Stomach smooth muscle (tissue), 2 donors: Measurements from ENCODE around the gene TNFAIP1.

ENCODE experiments used
- H3K27ac ChIP-seq: one replicate; pipeline ENCODE4 v1.7.0; 2013; ENCODE audit warnings: mild to moderate bottlenecking, low read length, inconsistent platforms
- H3K27me3 ChIP-seq, 2 donors: one replicate each; pipeline ENCODE4 v1.7.0; 2013; ENCODE audit warnings: low read length in 2 of 2; ENCODE audit not compliant: insufficient read depth in 2 of 2, control insufficient read depth in 1 of 2
- H3K36me3 ChIP-seq, 2 donors: one replicate each; pipeline ENCODE4 v1.7.0; 2013; ENCODE audit warnings: low read length in 2 of 2; ENCODE audit not compliant: control insufficient read depth in 2 of 2, insufficient read depth in 2 of 2
- H3K4me1 ChIP-seq: one replicate; pipeline ENCODE4 v1.7.0; 2013; ENCODE audit warnings: low read length; ENCODE audit not compliant: control insufficient read depth, insufficient read depth
- H3K4me3 ChIP-seq, 2 donors: one replicate each; pipeline ENCODE4 v1.7.0; 2013; ENCODE audit warnings: low read length in 2 of 2
- H3K9ac ChIP-seq, 2 donors: one replicate each; pipeline ENCODE4 v1.7.0; 2013; ENCODE audit warnings: low read length in 2 of 2, mild to moderate bottlenecking in 1 of 2
- H3K9me3 ChIP-seq, 2 donors: one replicate each; pipeline ENCODE4 v1.7.0; 2013; ENCODE audit warnings: low read length in 2 of 2; ENCODE audit not compliant: control insufficient read depth in 2 of 2
- donor health status: healthy.
- donor health status: Pancreatic carcinoma.

TNFAIP1 gene

GRCh38 chr17:28346199-28346580 is 10.6 kb downstream of the TNFAIP1 start:
- H3K27me3 ChIP-seq, result no peaks in the 10 kb centered on the region
- H3K4me1 ChIP-seq, result peaks cover 3% of the 10 kb centered on the region
- no peak overlapping the region for H3K9ac ChIP-seq
- no peak overlapping the region for H3K27ac ChIP-seq
- no peak overlapping the region for H3K4me3 ChIP-seq
- H3K36me3 ChIP-seq, result peaks cover 69 to 88% of the 10 kb centered on the region in 2 donors
- no peaks in the 10 kb centered on the region for H3K9me3 ChIP-seq

DNA sequence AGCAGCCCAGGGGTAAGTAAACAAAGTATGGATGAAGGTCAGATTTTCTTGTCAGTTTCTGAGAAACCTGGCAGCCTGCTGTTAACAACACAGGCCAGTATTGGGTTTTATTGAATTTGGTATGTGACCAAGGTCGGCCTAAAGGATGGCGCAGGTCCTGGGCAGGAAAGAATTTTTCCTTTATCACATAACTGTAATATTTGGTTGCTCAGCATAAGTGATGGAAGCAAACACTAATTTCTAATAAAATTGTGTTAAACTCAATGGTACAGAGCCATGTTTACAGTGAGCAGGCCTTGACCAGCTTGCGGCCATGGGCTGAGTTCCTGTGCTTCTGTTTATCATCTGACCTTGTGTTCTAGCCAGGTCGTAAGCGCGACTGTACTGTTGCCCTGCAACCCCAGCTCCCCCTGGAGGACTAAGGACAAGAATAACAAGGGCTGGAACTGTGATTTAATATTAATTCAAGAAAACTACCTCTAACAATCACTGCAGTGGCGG is 11.2 kb downstream of the TNFAIP1 start:
- no peak overlapping the region for H3K27ac ChIP-seq
- H3K27me3 ChIP-seq, result no peaks in the 10 kb centered on the region
- no peak overlapping the region for H3K9ac ChIP-seq
- H3K36me3 ChIP-seq, result peaks cover 69 to 88% of the 10 kb centered on the region in 2 donors
- H3K4me1 ChIP-seq, result peaks cover 3% of the 10 kb centered on the region
- no peak overlapping the region for H3K4me3 ChIP-seq
- H3K9me3 ChIP-seq, result no peaks in the 10 kb centered on the region

GRCh38 chr17:28347261-28347891 is 11.8 kb downstream of the TNFAIP1 start:
- Histone ChIP-seq H3K4me1 (peaks cover 3% of the 10 kb centered on the region), H3K27me3 (no peaks in the 10 kb centered on the region), H3K27ac (no peak overlapping the region), H3K4me3 (no peak overlapping the region), H3K9ac (no peak overlapping the region), H3K36me3 (peaks cover 66 to 86% of the 10 kb centered on the region in 2 donors), H3K9me3 (no peaks in the 10 kb centered on the region)

GRCh38 chr17:28348979-28349378 is 13.4 kb downstream of the TNFAIP1 start:
- Histone ChIP-seq H3K9me3 (no peaks in the 10 kb centered on the region), H3K27me3 (no peaks in the 10 kb centered on the region), H3K36me3 (peaks cover 64 to 84% of the 10 kb centered on the region in 2 donors), H3K4me3 (no peak overlapping the region), H3K27ac (no peak overlapping the region), H3K4me1 (peaks cover 3% of the 10 kb centered on the region), H3K9ac (no peak overlapping the region)

DNA sequence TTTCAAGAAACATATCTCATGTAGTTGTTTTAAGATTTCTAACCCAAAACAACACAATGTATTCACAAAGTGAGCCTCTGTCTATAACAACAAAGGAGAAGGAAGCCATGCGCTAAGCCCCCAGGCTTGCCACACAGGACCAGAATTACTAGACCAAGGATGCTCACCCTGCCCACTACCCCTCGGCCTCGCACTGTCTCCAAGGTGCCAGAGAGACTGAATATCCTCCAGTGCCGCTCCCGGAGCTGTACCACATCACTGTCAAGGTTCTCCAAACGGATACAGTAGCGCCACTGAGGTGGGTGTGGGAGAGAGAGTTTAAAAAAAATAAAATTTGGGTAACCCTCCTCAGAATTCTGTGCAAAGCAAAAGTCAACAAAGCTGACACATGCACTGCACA is 14.7 kb downstream of the TNFAIP1 start:
- Histone ChIP-seq H3K27me3 (no peaks in the 10 kb centered on the region), H3K36me3 (peaks cover 70 to 81% of the 10 kb centered on the region in 2 donors), H3K4me1 (peaks cover 3% of the 10 kb centered on the region), H3K9me3 (no peaks in the 10 kb centered on the region), H3K27ac (no peak overlapping the region), H3K9ac (no peak overlapping the region), H3K4me3 (no peak overlapping the region)

DNA sequence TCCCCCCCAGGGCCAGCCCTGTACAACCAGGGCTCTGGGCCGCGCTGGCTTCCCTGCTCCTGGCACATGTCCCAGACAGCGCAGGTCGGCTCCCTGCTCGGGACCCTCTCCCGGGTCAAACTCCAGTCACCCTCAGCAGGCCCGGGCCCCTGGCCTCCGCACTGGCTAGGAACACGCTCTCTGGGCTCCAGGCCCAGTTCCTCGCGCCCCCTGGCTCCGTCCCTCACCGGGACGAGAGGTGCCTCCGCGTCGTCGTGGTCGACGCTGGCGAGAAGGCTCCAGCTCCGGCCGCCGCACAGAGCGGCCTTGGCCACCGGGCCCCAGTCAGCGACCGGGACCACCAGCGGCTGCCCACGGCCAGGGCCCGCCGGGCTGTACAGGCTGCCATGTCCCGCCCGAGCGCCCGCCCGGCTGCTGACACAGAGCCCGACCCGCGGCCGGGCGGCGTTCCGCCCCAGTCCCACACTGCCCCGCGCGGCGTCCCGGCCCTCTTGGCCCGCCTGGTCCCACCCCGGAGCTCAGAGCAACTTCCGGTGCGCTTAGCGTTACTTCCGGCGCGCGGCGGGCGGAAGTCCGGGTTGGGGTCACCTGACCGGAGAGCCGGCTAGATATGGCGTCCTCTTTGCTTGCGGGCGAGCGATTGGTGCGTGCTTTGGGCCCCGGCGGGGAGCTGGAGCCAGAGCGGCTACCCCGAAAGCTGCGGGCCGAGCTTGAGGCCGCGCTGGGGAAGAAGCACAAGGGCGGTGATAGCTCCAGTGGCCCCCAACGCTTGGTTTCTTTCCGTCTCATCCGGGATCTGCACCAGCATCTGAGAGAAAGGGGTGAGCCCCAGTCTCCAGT is 21.7 kb downstream of the TNFAIP1 start, which contains the start of gene POLDIP2:
Gene POLDIP2 (minus strand): TSS at position 467 of the 840 bp plus-strand sequence. CDS start 79 bp downstream, at position 388.
- no peaks in the 10 kb centered on the region for H3K9me3 ChIP-seq
- no peaks in the 10 kb centered on the region for H3K27me3 ChIP-seq
- H3K36me3 ChIP-seq, result peaks cover 41 to 42% of the 10 kb centered on the region in 2 donors
- H3K27ac ChIP-seq, result peak within 1 kb of the TSS; percentile 82
- peak within 1 kb of the TSS; percentile 85 to 97 for H3K4me3 ChIP-seq
- peak within 1 kb of the TSS; percentile 92 to 97 for H3K9ac ChIP-seq
- H3K4me1 ChIP-seq, result peaks cover 25% of the 10 kb centered on the region

GRCh38 chr17:28357901-28358197 is 22.3 kb downstream of the TNFAIP1 start:
- Histone ChIP-seq H3K36me3 (peaks cover 42 to 44% of the 10 kb centered on the region in 2 donors), H3K27ac (peak overlapping the region; percentile 82), H3K4me3 (peak overlapping the region; percentile 85 to 97), H3K9ac (peak overlapping the region; percentile 87 to 92), H3K9me3 (no peaks in the 10 kb centered on the region), H3K4me1 (peaks cover 25% of the 10 kb centered on the region), H3K27me3 (no peaks in the 10 kb centered on the region)

DNA sequence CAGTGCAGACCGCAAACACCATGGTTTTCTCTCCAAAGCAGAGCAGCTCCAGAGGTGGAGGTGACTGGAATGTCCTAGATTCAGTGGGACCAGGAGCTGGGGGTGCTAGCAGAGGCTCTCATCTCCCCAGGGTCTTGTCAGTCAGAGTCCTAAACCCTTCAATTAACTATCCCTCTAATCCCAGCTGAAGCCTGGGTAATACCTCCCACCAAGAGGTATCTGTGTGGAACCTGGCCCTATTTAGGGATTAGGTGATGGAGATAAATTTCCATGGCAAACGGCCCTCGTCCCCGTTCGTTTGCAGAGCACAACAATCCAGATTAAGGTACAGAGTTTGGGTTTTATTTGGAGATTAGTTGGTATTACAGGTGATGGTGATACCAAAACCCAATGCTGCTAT is 27.6 kb downstream of the TNFAIP1 start:
- Histone ChIP-seq H3K9me3 (no peaks in the 10 kb centered on the region), H3K4me3 (no peak overlapping the region), H3K27me3 (no peaks in the 10 kb centered on the region), H3K4me1 (peaks cover 4% of the 10 kb centered on the region), H3K36me3 (peaks cover 37 to 42% of the 10 kb centered on the region in 2 donors), H3K9ac (no peak overlapping the region), H3K27ac (no peak overlapping the region)

DNA sequence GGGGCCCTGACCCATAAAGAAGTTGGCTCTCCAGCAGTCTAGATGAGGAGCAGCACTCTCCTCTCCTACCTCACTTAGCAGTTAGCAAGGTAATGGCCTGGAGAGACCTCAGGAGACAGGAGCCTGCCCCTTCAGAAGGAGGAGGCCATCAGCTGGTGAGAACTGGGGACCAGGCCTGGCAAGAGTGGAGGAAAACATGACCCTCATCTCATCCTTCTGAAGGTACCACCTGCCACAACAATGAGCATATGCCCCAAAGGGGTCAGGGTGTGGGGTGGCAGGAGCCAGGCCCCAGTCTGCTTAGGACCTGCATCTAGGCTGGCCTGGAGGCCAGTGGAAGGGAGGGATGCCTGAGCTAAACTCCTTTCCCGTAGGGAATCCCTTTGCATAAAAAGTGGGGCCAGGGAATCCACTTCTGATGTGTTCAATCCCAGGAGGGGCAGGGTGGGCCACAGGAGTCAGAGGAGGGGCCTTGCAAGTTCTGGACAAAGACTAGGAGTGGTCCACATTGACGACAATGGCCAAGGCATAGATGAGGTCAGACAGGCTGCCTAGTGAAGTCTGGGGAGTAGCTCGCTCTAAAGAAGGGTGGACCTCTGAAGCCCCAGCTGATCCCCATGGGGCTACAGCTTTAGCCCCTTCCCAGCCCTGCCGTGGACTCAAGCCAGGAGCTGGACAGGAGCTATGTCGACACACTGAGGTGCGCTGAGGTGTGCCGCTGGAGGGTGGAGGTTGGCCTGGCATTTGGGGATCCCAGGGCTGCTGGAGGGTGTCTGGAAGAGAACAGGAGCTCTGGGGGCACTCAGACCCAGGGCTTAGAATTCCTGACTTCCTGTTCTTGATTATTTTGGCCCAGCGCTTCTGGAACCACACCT is 28.5 kb downstream of the TNFAIP1 start:
- Histone ChIP-seq H3K9ac (no peak overlapping the region), H3K4me1 (no peaks in the 10 kb centered on the region), H3K27me3 (no peaks in the 10 kb centered on the region), H3K9me3 (no peaks in the 10 kb centered on the region), H3K36me3 (peaks cover 37 to 42% of the 10 kb centered on the region in 2 donors), H3K27ac (no peak overlapping the region), H3K4me3 (no peak overlapping the region)

GRCh38 chr17:28364665-28365363 is 29.3 kb downstream of the TNFAIP1 start, which contains the start of gene SEBOX:
SEBOX (minus strand) TSS chr17:28365199; CDS start chr17:28365151, 48 bp downstream.
- H3K9ac ChIP-seq, result no peak within 1 kb of the TSS
- H3K27ac ChIP-seq, result no peak within 1 kb of the TSS
- no peaks in the 10 kb centered on the region for H3K9me3 ChIP-seq
- H3K4me3 ChIP-seq, result no peak within 1 kb of the TSS
- H3K36me3 ChIP-seq, result peaks cover 34 to 42% of the 10 kb centered on the region in 2 donors
- H3K4me1 ChIP-seq, result no peaks in the 10 kb centered on the region
- no peaks in the 10 kb centered on the region for H3K27me3 ChIP-seq
